ENCODE data around the gene TCF7L1.
A peak's percentile ranks its signal among the peaks of the same experiment; 100 is the strongest.

Gene TCF7L1

GRCh38 chr2:85160966-85161960 is 28.1 kb downstream of the TCF7L1 start:
- DNase-seq (ENCODE audit: extremely low read depth, low read depth), result no peak
- H3K4me3 ChIP-seq (replicated peaks; ENCODE audit: low read depth, low read length), result no peak overlapping the region
- TF ChIP-seq CTCF (IDR thresholded peaks at IDR 0.05; ENCODE audit: low read depth, low read length, missing control alignments), result no peak

- peak; percentile 20 for DNase-seq (ENCODE audit: extremely low read depth, low read depth)
- H3K4me3 ChIP-seq (replicated peaks; ENCODE audit: low read depth, low read length), result no peak overlapping the region
- TF ChIP-seq CTCF (IDR thresholded peaks at IDR 0.05; ENCODE audit: low read depth, low read length, missing control alignments), result no peak
Measured at GRCh38 chr2:85162746-85163301, 29.6 kb downstream of the TCF7L1 start.

GRCh38 chr2:85163675-85164074 is 30.5 kb downstream of the TCF7L1 start:
- TF ChIP-seq CTCF (IDR thresholded peaks at IDR 0.05; ENCODE audit: low read depth, low read length, missing control alignments), result no peak

GRCh38 chr2:85164145-85164569 is 31.0 kb downstream of the TCF7L1 start:
- no peak overlapping the region for H3K4me3 ChIP-seq (replicated peaks; ENCODE audit: low read depth, low read length)
- TF ChIP-seq CTCF (IDR thresholded peaks at IDR 0.05; ENCODE audit: low read depth, low read length, missing control alignments), result no peak
- DNase-seq (ENCODE audit: extremely low read depth, low read depth), result no peak

More at GRCh38 chr2:85163675-85164074, 30.5 kb downstream of the TCF7L1 start:
- no peak for DNase-seq (ENCODE audit: extremely low read depth, low read depth)
- H3K4me3 ChIP-seq (replicated peaks; ENCODE audit: low read depth, low read length), result no peak overlapping the region

GRCh38 chr2:85165088-85165690 is 32.0 kb downstream of the TCF7L1 start:
- TF ChIP-seq CTCF (IDR thresholded peaks at IDR 0.05; ENCODE audit: low read depth, low read length, missing control alignments), result no peak
- H3K4me3 ChIP-seq (replicated peaks; ENCODE audit: low read depth, low read length), result no peak overlapping the region
- DNase-seq (ENCODE audit: extremely low read depth, low read depth), result no peak

DNA sequence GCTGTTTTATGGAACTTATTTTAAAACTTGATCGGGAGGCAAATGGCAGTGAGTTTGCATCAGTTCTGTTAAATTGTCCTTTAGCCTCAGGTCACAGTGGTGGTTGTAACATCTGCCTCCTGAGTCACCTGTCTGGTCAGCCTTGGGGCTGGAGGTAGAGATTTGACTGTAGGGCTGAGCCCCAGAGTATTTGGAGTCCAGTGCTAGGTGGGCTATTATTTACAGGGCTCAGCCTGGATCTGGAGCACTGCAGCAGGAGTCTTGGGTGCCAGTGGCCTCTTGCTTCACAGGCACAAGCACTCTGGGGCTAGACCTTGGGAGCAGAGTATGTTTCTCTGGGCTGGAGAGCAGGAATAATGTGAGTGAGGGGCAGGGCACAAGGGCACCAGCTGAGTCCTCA is 32.8 kb downstream of the TCF7L1 start:
- no peak overlapping the region for H3K4me3 ChIP-seq (replicated peaks; ENCODE audit: low read depth, low read length)
- DNase-seq (ENCODE audit: extremely low read depth, low read depth), result no peak
- TF ChIP-seq CTCF (IDR thresholded peaks at IDR 0.05; ENCODE audit: low read depth, low read length, missing control alignments), result no peak
